HUES48 (cell line): ENCODE measurements around the gene PITX3.

Experiments used
- H3K27ac ChIP-seq: one replicate; pipeline ENCODE4 v1.7.0; 2013; ENCODE audit warnings: low read depth, low read length, inconsistent platforms
- H3K27me3 ChIP-seq: 2 replicates; pipeline ENCODE4 v1.6.1; 2013; ENCODE audit warnings: mild to moderate bottlenecking, low read length; ENCODE audit not compliant: control insufficient read depth, insufficient read depth
- H3K36me3 ChIP-seq: 2 replicates; pipeline ENCODE4 v1.6.1; 2013; ENCODE audit warnings: low read length; ENCODE audit not compliant: control insufficient read depth, insufficient read depth
- H3K4me1 ChIP-seq: 2 replicates; pipeline ENCODE4 v1.6.1; 2013; ENCODE audit warnings: mild to moderate bottlenecking, low read length; ENCODE audit not compliant: control insufficient read depth, insufficient read depth
- H3K4me3 ChIP-seq: 2 replicates; pipeline ENCODE4 v1.5.1; 2013; ENCODE audit warnings: mild to moderate bottlenecking, low read depth, low read length
- H3K9ac ChIP-seq: 2 replicates; pipeline ENCODE4 v1.6.1; 2013; ENCODE audit warnings: mild to moderate bottlenecking, low read depth, low read length, moderate library complexity
- H3K9me3 ChIP-seq: 2 replicates; pipeline ENCODE4 v1.6.1; 2013; ENCODE audit warnings: low read length; ENCODE audit not compliant: control insufficient read depth, insufficient read depth

Gene PITX3

GRCh38 chr10:102241444-102242117 lies at the start of gene PITX3:
Gene PITX3 (minus strand): TSS chr10:102241512. CDS start chr10:102232080, 9,432 bp downstream.
- no peaks in the 10 kb centered on the region for H3K9me3 ChIP-seq
- peaks cover 13% of the 10 kb centered on the region for H3K4me1 ChIP-seq
- H3K9ac ChIP-seq, result no peak within 1 kb of the TSS
- H3K27me3 ChIP-seq, result peaks cover 68% of the 10 kb centered on the region
- H3K4me3 ChIP-seq, result peak within 1 kb of the TSS; percentile 81
- H3K36me3 ChIP-seq, result no peaks in the 10 kb centered on the region
- no peak within 1 kb of the TSS for H3K27ac ChIP-seq

GRCh38 chr10:102289840-102290239 lies 48.5 kb upstream of the PITX3 start:
- Histone ChIP-seq H3K27ac (no peak overlapping the region), H3K27me3 (no peaks in the 10 kb centered on the region), H3K9me3 (no peaks in the 10 kb centered on the region), H3K9ac (no peak overlapping the region), H3K4me1 (no peaks in the 10 kb centered on the region), H3K36me3 (no peaks in the 10 kb centered on the region), H3K4me3 (no peak overlapping the region)

GRCh38 chr10:102289356-102289755 lies 48.0 kb upstream of the PITX3 start:
- H3K9me3 ChIP-seq, result no peaks in the 10 kb centered on the region
- H3K4me3 ChIP-seq, result no peak overlapping the region
- no peak overlapping the region for H3K9ac ChIP-seq
- H3K36me3 ChIP-seq, result no peaks in the 10 kb centered on the region
- no peaks in the 10 kb centered on the region for H3K4me1 ChIP-seq
- no peaks in the 10 kb centered on the region for H3K27me3 ChIP-seq
- H3K27ac ChIP-seq, result no peak overlapping the region

GRCh38 chr10:102287991-102288390 lies 46.7 kb upstream of the PITX3 start:
- Histone ChIP-seq H3K9ac (no peak overlapping the region), H3K4me1 (no peaks in the 10 kb centered on the region), H3K36me3 (no peaks in the 10 kb centered on the region), H3K4me3 (no peak overlapping the region), H3K27ac (no peak overlapping the region), H3K27me3 (no peaks in the 10 kb centered on the region), H3K9me3 (no peaks in the 10 kb centered on the region)

DNA sequence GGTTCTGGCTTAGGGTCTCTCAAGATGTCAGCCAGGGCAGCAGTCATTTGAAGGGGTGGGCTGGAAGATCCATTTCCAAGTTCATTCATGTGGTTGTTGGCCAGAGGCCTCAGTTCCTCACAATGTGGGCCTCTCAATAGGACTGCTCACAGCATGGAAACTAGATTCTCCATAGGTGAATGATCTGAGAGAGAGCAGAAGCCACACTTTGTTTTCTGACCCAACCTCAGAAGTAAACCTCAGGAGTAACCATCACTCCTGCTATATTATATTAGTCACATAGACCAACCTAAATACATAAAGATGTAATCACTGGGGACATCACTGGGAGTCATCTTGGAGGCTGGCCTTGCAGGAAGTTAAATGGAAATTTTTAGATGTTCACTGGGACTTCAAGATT lies 46.2 kb upstream of the PITX3 start:
- no peaks in the 10 kb centered on the region for H3K9me3 ChIP-seq
- no peaks in the 10 kb centered on the region for H3K36me3 ChIP-seq
- no peaks in the 10 kb centered on the region for H3K4me1 ChIP-seq
- H3K27ac ChIP-seq, result no peak overlapping the region
- H3K27me3 ChIP-seq, result no peaks in the 10 kb centered on the region
- H3K4me3 ChIP-seq, result no peak overlapping the region
- no peak overlapping the region for H3K9ac ChIP-seq

- Histone ChIP-seq H3K9ac (no peak overlapping the region), H3K36me3 (no peaks in the 10 kb centered on the region), H3K9me3 (no peaks in the 10 kb centered on the region), H3K27me3 (no peaks in the 10 kb centered on the region), H3K27ac (no peak overlapping the region), H3K4me3 (no peak overlapping the region), H3K4me1 (no peaks in the 10 kb centered on the region)
These were observed 44.9 kb upstream of the PITX3 start for GRCh38 chr10:102286216-102286615.

- Histone ChIP-seq H3K9me3 (no peaks in the 10 kb centered on the region), H3K9ac (no peak overlapping the region), H3K36me3 (no peaks in the 10 kb centered on the region), H3K27ac (no peak overlapping the region), H3K4me3 (no peak overlapping the region), H3K27me3 (no peaks in the 10 kb centered on the region), H3K4me1 (no peaks in the 10 kb centered on the region)
These were observed 43.8 kb upstream of the PITX3 start for GRCh38 chr10:102285133-102285532.

- no peak overlapping the region for H3K27ac ChIP-seq
- H3K9ac ChIP-seq, result no peak overlapping the region
- H3K9me3 ChIP-seq, result no peaks in the 10 kb centered on the region
- H3K36me3 ChIP-seq, result no peaks in the 10 kb centered on the region
- no peaks in the 10 kb centered on the region for H3K4me1 ChIP-seq
- no peaks in the 10 kb centered on the region for H3K27me3 ChIP-seq
- no peak overlapping the region for H3K4me3 ChIP-seq
These were observed 43.2 kb upstream of the PITX3 start for GRCh38 chr10:102284531-102284930.

GRCh38 chr10:102283890-102284289 lies 42.6 kb upstream of the PITX3 start:
- Histone ChIP-seq H3K4me3 (no peak overlapping the region), H3K27ac (no peak overlapping the region), H3K9ac (no peak overlapping the region), H3K4me1 (no peaks in the 10 kb centered on the region), H3K27me3 (no peaks in the 10 kb centered on the region), H3K36me3 (no peaks in the 10 kb centered on the region), H3K9me3 (no peaks in the 10 kb centered on the region)

DNA sequence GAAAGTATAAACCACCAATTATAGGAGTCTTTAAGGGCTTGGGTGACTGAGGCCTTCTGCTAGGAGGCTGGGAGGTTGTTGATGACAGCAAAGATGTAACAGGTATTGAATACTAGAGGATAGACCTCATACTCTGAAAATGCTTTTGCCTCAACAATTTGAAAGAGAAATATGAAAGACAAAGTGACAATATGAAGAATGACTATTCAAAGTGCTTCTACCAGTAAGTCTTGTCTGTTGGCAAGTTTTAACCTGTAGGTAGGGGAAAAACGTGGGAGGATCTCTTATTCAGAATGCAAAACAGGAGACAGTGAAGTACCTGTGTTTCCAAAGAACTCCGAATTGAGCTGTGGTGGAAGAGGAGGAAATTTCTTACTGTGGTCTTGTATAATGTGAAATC lies 42.2 kb upstream of the PITX3 start:
- Histone ChIP-seq H3K36me3 (no peaks in the 10 kb centered on the region), H3K9ac (no peak overlapping the region), H3K27me3 (no peaks in the 10 kb centered on the region), H3K4me3 (no peak overlapping the region), H3K9me3 (no peaks in the 10 kb centered on the region), H3K4me1 (no peaks in the 10 kb centered on the region), H3K27ac (no peak overlapping the region)

DNA sequence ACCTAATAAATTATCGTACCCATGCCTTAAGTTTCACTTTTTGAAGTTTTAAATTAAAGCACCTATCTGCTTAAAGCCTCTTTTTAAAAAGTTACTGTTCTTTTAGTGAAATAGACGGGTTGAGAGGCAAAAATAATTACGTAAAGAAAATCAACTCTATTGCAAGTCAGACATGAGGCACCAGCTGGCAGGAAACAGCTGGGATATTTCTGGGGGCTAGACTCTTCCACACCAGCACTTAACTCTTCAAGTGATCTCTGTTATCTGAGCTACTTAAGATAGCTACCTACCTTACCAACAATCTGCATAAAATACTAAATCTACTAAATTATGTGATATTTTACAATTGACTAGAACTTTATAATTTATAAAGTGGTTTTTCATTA lies 39.8 kb upstream of the PITX3 start:
- Histone ChIP-seq H3K27ac (no peak overlapping the region), H3K9ac (no peak overlapping the region), H3K4me3 (no peak overlapping the region), H3K36me3 (no peaks in the 10 kb centered on the region), H3K27me3 (no peaks in the 10 kb centered on the region), H3K4me1 (no peaks in the 10 kb centered on the region), H3K9me3 (no peaks in the 10 kb centered on the region)
